ENCODE results near the gene GAA.
"Not testable (repeated sequence)": the region's sequence is repeated elsewhere in the genome, so short reads cannot be mapped to it uniquely, and the experiment has no call there.

Gene GAA

DNA sequence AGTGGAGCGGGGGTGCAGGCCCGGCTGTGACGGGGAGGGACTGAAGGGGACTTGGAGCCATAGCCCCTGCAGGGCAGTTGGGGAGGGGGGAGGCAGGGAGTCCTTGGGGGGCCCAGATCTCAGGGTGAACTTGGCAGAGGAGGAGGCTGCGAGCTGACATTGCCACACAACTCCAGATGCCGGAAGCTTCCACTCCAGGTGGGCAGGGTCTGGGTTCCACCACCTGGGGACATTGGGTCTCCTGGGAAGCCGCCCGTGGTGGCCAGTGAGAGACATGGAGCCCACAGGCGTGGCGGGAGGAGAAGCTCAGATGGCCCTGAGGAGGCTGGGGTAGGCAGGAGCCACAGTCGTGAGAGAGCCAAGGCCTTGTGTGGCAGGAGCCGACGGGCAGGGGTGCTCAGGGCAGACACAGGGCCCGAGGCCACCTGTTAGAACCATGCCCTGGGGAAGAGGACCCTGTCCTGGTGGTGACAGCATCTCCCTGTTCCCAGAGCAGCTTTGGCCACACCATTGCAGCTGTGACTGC is 18.2 kb upstream of the GAA start:
- DNase-seq (ENCODE audit: low spot score): no peak

GRCh38 chr17:80084773-80085172 is 16.6 kb upstream of the GAA start:
- DNase-seq (ENCODE audit: low spot score): no peak

DNA sequence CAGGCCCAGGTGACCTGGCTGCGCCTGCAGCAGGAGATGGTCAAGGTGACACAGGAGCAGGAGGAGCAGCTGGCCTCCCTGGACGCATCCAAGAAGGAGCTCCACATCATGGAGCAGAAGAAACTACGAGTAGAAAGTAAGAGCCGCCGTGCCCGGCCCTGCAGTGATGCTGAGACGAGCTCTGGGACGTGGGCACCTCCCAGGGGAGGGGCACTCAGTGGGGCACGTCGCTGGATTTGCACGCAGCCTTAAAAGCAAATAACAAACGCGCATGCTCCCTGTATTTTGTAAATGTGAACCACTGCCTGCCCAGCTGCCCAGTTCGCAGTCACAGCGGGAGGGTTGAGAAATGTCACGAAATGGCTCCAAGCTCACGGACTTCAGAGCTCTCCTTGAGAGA is 15.3 kb upstream of the GAA start:
- DNase-seq (ENCODE audit: low spot score): no peak

DNA sequence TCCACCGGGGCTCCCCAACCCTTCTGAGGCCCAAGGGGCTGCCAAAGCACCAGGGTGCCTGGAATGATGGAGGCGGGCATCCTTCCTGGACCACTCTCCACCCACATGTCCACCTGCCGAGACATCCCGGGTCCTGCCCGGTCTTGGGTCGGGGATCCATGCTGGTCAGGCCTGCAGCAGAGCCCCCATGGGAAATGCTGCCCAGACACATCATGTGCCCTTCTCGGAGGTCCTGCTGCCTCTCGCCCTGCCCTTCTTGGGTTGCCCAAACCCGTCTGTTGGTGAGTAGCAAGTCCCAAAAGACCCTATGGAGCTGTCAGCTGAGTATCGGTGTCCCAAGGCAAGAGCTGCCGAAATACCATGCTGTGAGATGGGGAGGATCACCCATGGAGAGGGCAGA is 14.8 kb upstream of the GAA start:
- no peak for DNase-seq (ENCODE audit: low spot score)

GRCh38 chr17:80087346-80088265 is 13.8 kb upstream of the GAA start:
- no peak for DNase-seq (ENCODE audit: low spot score)

- DNase-seq (ENCODE audit: low spot score): no peak
Measured at GRCh38 chr17:80089762-80090161, 11.6 kb upstream of the GAA start.

GRCh38 chr17:80090164-80090563 is 11.2 kb upstream of the GAA start:
- DNase-seq (ENCODE audit: low spot score): not testable (repeated sequence)

DNA sequence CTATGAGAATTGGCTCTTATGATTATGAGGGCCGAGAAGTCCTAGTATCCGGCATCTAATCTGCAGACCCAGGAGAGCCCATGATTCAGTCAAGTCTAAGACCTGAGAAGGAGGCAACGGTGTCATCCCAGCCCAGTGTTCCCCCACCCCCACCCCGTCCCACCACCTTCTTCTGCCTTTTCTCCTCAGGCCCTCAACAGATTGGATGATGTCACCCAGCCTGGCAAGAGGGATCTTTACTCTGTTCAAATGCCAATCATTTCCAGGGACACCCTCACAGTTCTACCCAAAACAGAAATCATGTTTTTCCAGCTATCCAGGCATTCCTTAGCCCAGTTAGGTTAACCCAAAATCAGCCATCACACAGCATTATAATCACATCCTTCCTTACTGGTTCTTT is 10.0 kb upstream of the GAA start:
- no peak for DNase-seq (ENCODE audit: low spot score)

- DNase-seq (ENCODE audit: low spot score): no peak
Measured at GRCh38 chr17:80092959-80093358, 8.4 kb upstream of the GAA start.

DNA sequence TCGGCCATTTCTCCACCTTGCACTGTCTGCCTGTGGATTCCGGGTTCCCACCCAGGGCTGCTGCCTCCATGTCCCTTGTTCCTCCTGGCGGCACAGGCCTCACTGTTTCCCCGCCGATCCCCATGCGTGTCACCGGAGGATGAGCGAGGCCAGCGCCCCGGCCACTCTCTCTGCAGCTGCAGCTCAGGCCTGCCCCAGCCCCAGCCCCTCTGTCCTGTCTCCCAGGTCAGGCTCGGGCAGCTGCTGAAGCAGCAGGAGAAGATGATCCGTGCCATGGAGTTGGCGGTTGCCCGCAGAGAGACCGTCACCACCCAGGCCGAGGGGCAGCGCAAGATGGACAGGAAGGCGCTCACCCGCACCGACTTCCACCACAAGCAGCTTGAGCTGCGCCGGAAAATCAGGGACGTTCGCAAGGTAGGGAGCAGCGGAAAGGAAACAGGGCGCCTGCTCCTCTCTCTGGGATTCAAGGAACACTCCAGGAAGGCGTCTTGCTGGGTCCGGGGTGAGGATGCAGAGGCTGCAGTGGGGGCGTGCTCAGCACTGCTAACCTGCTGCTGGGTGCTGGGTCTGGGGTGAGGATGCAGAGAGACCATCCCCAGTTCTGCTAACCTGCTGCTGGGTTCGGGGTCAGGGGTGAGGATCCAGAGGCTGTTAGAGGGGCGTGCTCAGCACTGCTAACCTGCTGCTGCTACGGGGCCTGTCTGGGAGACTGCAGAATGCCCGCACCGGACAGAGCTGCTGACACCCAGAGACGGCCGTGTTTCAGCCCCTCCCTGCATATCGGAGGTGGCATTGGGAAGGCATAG is 6.1 kb upstream of the GAA start:
- no peak for DNase-seq (ENCODE audit: low spot score)

DNA sequence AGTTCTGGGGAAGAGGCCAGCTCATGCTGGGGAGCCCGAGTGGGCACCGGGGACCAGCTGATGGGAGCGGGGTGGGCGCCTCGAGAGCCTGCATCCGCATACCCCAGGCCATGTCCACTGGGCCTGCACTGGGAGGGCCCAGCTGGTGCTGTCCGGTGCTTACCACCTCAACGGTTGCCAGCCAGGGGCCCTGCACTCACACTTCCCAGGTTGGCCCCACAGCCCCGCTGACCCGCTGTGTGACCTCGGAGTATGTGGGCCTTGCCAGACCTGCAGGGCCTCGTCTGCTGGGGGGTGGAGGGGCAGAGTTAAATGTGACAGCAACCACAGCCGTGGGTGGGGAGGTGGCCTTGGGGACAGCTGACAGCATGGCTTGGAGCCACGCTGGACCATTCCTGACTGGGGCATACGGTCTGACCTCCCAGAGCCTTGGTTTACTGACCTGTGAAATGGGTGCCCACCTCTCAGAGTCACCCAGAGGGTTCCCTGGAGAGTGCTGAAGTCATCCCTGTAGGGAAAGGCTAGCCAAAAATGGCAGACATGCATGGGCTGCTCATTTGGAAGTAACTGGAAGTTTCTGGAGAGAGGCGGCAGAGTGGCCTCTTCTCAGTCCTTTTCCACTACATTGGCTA is 5.4 kb upstream of the GAA start:
- DNase-seq (ENCODE audit: low spot score): no peak

- no peak for DNase-seq (ENCODE audit: low spot score)
Measured at GRCh38 chr17:80096561-80097021, 4.8 kb upstream of the GAA start.

DNA sequence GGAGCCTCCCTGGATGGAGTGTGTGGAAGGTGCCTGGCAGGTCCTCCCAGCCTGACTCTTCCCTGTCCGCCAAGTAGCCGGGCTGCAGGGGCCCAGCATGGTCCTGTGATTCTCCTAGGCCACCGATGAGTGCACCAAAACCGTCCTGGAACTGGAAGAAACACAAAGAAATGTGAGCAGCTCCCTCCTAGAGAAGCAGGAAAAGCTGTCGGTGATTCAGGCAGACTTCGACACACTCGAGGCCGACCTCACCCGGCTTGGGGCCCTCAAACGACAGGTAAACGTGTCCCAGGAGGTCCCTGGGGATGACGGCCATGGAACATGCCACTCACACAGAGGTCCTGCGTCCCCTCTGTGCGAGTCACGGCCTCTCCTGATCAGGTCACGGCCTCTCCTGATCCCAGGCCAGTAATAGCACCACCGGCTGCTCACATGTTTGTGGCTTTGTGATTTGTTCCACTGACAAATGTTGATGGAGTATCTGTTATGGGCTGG is 4.2 kb upstream of the GAA start:
- DNase-seq (ENCODE audit: low spot score): no peak

DNA sequence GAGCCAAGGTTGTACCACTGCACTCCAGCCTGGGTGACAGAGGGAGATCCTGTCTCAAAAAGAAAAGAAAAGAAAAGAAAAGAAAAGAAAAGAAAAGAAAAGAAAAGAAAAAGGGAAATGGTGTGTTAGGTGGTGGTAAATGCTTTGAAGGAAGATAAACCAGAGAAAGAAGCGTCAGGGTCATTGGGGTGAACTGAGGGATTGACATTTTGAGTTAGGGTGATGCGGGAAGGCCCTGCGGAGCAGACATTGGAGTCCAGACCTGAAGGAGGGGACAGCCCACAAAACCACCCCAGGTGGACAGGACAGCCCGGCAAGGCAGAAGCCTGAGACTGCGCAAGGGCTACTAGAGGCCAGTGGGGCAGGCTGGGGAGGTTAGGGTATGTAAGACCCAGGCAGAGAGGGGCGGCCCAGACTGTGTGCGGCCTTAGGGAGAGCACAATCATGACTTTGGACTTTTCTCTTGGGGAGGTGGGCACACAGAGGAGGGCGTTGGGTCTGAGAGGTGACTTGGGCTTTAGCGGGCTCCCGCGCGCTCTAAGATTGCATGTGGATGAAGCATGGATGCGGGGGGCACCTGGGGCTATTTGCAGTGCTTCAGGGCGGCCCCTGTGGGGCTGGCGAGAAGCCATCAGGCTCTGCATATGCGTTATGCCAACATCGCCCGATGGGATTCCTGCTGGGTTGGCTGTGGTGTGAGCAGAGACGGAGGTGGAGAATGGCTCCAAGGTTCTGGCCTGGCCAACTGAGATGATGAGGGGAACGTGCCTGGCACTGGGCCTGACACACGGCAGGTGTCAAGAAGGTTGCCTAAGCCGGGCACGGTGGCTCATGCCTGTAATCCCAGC is 3.3 kb upstream of the GAA start:
- no peak for DNase-seq (ENCODE audit: low spot score)

DNA sequence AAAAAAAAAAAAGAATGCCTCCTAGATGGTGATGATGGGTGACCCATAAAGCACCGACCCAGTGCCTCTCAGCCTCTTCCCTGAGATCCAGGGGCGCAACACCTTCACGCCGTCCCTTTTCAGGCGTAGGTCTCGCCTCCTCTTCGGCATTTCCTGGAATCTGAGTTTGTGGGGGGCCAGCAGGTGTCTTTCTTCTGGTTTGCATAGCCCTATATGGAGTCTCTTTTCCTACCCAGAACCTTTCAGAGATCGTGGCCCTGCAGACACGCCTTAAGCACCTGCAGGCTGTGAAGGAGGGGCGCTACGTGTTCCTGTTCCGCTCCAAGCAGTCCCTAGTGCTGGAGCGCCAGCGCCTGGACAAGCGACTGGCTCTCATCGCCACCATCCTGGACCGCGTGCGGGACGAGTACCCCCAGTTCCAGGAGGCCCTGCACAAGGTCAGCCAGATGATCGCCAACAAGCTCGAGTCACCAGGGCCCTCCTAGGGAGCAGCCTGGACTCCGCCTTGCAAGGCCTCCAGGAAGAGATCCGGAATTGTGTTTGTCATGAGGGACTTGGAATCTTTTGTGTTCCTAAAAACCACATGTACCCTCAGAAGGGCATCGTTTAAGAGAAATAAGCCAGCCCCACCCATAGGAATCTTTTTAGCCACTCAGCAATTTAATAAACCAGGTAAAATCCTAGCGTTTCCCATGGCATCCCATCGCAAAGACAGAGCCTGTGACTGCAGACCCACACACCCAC is 1.9 kb upstream of the GAA start:
- DNase-seq (ENCODE audit: low spot score): no peak

DNA sequence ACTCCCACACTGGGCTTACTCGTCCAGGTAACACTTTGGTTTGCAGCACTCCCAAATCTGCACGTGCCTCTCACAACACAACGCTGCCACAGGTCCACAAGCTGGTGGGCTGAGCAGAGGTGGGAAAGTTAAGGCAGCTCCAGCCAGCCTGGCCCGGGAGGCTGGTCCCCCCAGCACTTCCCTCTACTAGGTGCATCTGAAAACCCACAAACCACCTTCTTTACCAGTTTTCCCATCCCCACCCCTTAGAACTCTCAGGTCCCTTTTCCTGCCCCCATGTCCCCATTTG is 1.4 kb upstream of the GAA start:
- DNase-seq (ENCODE audit: low spot score): no peak

DNA sequence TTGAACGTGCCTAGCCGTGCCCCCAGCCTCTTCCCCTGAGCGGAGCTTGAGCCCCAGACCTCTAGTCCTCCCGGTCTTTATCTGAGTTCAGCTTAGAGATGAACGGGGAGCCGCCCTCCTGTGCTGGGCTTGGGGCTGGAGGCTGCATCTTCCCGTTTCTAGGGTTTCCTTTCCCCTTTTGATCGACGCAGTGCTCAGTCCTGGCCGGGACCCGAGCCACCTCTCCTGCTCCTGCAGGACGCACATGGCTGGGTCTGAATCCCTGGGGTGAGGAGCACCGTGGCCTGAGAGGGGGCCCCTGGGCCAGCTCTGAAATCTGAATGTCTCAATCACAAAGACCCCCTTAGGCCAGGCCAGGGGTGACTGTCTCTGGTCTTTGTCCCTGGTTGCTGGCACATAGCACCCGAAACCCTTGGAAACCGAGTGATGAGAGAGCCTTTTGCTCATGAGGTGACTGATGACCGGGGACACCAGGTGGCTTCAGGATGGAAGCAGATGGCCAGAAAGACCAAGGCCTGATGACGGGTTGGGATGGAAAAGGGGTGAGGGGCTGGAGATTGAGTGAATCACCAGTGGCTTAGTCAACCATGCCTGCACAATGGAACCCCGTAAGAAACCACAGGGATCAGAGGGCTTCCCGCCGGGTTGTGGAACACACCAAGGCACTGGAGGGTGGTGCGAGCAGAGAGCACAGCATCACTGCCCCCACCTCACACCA is 724 bp downstream of the GAA start:
- DNase-seq (ENCODE audit: low spot score): peak; percentile 53

DNA sequence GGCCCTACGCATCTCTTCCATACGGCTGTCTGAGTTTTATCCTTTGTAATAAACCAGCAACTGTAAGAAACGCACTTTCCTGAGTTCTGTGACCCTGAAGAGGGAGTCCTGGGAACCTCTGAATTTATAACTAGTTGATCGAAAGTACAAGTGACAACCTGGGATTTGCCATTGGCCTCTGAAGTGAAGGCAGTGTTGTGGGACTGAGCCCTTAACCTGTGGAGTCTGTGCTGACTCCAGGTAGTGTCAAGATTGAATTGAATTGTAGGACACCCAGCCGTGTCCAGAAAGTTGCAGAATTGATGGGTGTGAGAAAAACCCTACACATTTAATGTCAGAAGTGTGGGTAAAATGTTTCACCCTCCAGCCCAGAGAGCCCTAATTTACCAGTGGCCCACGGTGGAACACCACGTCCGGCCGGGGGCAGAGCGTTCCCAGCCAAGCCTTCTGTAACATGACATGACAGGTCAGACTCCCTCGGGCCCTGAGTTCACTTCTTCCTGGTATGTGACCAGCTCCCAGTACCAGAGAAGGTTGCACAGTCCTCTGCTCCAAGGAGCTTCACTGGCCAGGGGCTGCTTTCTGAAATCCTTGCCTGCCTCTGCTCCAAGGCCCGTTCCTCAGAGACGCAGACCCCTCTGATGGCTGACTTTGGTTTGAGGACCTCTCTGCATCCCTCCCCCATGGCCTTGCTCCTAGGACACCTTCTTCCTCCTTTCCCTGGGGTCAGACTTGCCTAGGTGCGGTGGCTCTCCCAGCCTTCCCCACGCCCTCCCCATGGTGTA is 1.5 kb downstream of the GAA start:
- DNase-seq (ENCODE audit: low spot score): no peak

- no peak for DNase-seq (ENCODE audit: low spot score)
Measured at GRCh38 chr17:80103449-80104085, 2.2 kb downstream of the GAA start.
